Esophagus muscularis mucosa (tissue), 4 donors: ENCODE results near the gene FNBP1. TPM values are rescaled to one million over a fixed set of nuclear protein-coding genes. Genes with fewer than 3 reads are reported as not detected.

ENCODE experiments used
- DNase-seq: peaks from one replicate; pipeline ENCODE4 v3.0.0-alpha.2; 2017; ENCODE audit errors: extremely low spot score
- H3K27ac ChIP-seq, 4 donors: fragments of 200-600 bp; sonication (generic); replicated peaks in 1 of 4; 1 replicate in 3 of 4; 2 replicates in 1 of 4; pipeline ENCODE4 v1.5.1; 2016 to 2019; ENCODE audit warnings: mild to moderate bottlenecking in 1 of 4
- H3K27me3 ChIP-seq, 4 donors: fragments of 200-600 bp; sonication (generic); one replicate each; pipeline versions ENCODE4 v1.5.1 to v1.6.0; 2016 to 2019
- H3K36me3 ChIP-seq, 4 donors: fragments of 200-600 bp; sonication (generic); one replicate each; pipeline ENCODE4 v1.5.1; 2016 to 2019
- H3K4me1 ChIP-seq, 4 donors: fragments of 200-600 bp; sonication (generic); one replicate each; pipeline ENCODE4 v1.5.1; 2016 to 2019
- H3K4me3 ChIP-seq, 4 donors: fragments of 200-600 bp; sonication (generic); 1 replicate in 2 of 4; 2 replicates in 2 of 4; pipeline ENCODE4 v1.5.1; 2016 to 2019; ENCODE audit warnings: mild to moderate bottlenecking in 4 of 4, moderate library complexity in 1 of 4
- H3K9me3 ChIP-seq, 4 donors: fragments of 200-600 bp; sonication (generic); 1 replicate in 3 of 4; 2 replicates in 1 of 4; pipeline ENCODE4 v1.5.1; 2016 to 2019
- EP300 ChIP-seq: sonication (generic); formaldehyde crosslinking; IDR thresholded peaks from one replicate; pipeline ENCODE4 v1.6.1; 2017; ENCODE audit warnings: antibody characterized with exemption
- POLR2A ChIP-seq: fragments of 450-650 bp; IDR thresholded peaks from one replicate; pipeline ENCODE4 v1.6.1; 2017; ENCODE audit warnings: antibody characterized with exemption, moderate library complexity, mild to moderate bottlenecking, low read depth
- POLR2AphosphoS5 ChIP-seq, 2 donors: sonication (generic); formaldehyde crosslinking; IDR thresholded peaks; one replicate each; pipeline ENCODE4 v1.6.1; 2017; ENCODE audit warnings: antibody characterized with exemption in 2 of 2
- WGBS: methylation state at CpG from one replicate; pipeline ENCODE4 v1.1.5; 2018; 5-methylcytosine and 5-hydroxymethylcytosine counted together
- intact Hi-C: fragments of 100-400 bp; cut with DNase I; formaldehyde crosslinking; loops from one replicate; pipeline ENCODE4 v1.15.1; 2023
- total RNA-seq, 4 donors: library from RNA; depleted of rRNA; stranded (reverse); fragments of >200 nt; gene quantifications; one replicate each; pipeline versions ENCODE4 v1.1.0 to v1.2.1, GENCODE V29; 2016
- TF ChIP-seq, protein P1 (sequence below), 3 experiments: fragments of 200-600 bp in 2 of 3; fragments of 450-650 bp in 1 of 3; sonication (generic) in 2 of 3; IDR thresholded peaks; one replicate each; pipeline ENCODE4 v1.5.1; 2017 to 2019; ENCODE audit warnings: antibody characterized with exemption in 3 of 3, mild to moderate bottlenecking in 2 of 3, moderate library complexity in 1 of 3

Gene FNBP1
- total RNA-seq, 4 donors from 2014 or later = 177 to 317 (median 254) TPM

DNA sequence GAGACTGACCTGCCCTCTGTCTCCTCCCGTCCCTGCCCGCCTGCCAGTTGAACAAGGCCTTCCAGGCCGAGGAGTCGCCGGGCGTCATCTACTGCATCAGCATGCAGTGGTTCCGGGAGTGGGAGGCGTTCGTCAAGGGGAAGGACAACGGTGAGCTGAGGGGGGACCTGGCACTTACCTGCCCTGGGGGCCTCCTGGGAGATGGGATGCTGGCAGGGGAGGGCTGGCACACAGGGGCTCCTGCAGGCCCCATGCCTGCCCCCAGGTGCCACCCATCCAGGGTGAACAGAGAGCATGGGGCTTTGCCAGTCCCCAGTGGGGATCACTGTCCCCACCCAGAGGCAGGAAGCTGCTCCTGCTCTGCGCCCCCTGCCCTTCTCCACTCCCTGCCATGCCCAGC, 164.7 kb downstream of the FNBP1 start:
- TF ChIP-seq EP300 = no peak
- TF ChIP-seq, protein P1, sequence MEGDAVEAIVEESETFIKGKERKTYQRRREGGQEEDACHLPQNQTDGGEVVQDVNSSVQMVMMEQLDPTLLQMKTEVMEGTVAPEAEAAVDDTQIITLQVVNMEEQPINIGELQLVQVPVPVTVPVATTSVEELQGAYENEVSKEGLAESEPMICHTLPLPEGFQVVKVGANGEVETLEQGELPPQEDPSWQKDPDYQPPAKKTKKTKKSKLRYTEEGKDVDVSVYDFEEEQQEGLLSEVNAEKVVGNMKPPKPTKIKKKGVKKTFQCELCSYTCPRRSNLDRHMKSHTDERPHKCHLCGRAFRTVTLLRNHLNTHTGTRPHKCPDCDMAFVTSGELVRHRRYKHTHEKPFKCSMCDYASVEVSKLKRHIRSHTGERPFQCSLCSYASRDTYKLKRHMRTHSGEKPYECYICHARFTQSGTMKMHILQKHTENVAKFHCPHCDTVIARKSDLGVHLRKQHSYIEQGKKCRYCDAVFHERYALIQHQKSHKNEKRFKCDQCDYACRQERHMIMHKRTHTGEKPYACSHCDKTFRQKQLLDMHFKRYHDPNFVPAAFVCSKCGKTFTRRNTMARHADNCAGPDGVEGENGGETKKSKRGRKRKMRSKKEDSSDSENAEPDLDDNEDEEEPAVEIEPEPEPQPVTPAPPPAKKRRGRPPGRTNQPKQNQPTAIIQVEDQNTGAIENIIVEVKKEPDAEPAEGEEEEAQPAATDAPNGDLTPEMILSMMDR (IDR thresholded peaks at IDR 0.05) = no peak
- TF ChIP-seq POLR2A = no peak
- no peak for TF ChIP-seq POLR2AphosphoS5 (IDR thresholded peaks at IDR 0.05)
- Histone ChIP-seq H3K9me3 (no peaks in the 10 kb centered on the region), H3K4me1 (peaks cover 0 to 27% (median 22%) of the 10 kb centered on the region in 4 donors), H3K36me3 (peaks cover 0 to 31% (median 14%) of the 10 kb centered on the region in 4 donors), H3K4me3 (no peak overlapping the region), H3K27ac (no peak overlapping the region), H3K27me3 (no peaks in the 10 kb centered on the region)
- WGBS = 100% methylated on average over 1 of the region's 11 CpGs
- intact Hi-C loops = no loop called here
- no peak for DNase-seq

DNA sequence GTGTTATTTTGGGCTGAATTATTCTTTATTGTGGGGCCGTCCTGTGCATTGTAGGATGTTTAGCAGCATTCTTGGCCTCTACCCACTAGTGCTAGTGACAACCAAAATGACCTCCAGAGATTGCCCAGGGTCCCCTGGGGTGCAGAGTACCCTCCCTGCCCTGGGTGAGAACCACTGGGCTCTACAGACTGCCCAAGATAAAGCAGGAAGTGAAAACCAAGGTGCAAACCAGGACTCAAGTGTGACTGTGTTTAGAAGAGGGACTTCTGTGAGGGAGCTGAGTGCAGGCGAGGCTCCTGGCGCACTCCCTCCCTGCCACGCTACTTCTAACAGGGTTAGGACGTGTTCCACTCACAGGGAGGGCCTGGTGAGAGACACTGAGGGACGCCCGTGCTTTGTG, 166.2 kb downstream of the FNBP1 start:
- TF ChIP-seq, protein P1 (IDR thresholded peaks at IDR 0.05) = no peak
- TF ChIP-seq EP300 (no peak), POLR2A (no peak), POLR2AphosphoS5 (IDR thresholded peaks at IDR 0.05) (no peak)
- Histone ChIP-seq H3K4me1 (peaks cover 0 to 26% (median 20%) of the 10 kb centered on the region in 4 donors), H3K4me3 (no peak overlapping the region), H3K27ac (peak overlapping the region in 1 of 4 donors; percentile 11), H3K36me3 (peaks cover 0 to 37% (median 14%) of the 10 kb centered on the region in 4 donors), H3K27me3 (no peaks in the 10 kb centered on the region), H3K9me3 (no peaks in the 10 kb centered on the region)
- intact Hi-C loops = no loop called here
- 91% methylated on average over 7 of the region's 7 CpGs for WGBS
- no peak for DNase-seq

DNA sequence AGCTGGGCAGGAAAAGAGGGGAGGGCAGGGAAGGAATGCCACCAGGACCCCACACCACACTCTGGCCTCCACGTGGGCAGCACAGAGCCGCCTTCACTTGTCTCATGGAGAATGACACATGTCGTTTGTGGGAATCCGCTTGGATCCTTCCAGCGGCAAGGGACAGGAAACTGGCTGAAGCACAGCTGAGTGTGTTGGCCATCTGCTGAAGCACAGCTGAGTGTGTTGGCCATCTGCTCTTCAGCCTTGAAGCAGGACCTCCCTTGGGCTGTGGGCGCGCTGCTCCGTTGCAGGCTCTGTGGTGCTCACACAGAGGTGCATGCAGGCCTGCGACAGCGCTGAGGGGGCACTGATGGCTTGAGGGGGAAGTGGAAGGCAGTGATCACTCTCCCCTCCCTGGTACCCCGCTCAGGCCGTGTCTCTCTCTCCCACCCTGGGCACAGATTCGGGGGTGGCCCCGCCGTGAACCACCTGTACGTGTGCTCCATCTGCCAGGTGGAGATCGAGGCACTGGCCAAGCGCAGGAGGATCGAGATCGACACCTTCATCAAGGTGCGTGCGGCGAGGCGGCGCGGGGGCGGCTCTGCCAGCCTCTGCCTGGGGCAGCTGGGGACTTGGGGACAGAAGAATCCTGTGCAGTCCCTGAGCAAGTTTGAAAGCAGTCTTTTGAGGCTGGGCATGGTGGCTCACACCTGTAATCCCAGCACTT, 167.1 kb downstream of the FNBP1 start:
- TF ChIP-seq, protein P1 (IDR thresholded peaks at IDR 0.05) = no peak
- no peak for TF ChIP-seq POLR2AphosphoS5 (IDR thresholded peaks at IDR 0.05)
- no peak for TF ChIP-seq POLR2A
- no peak for TF ChIP-seq EP300
- Histone ChIP-seq H3K27me3 (no peaks in the 10 kb centered on the region), H3K27ac (peak overlapping the region in 1 of 4 donors; percentile 6), H3K4me3 (no peak overlapping the region), H3K36me3 (peaks cover 6 to 37% (median 17%) of the 10 kb centered on the region in 4 donors), H3K9me3 (no peaks in the 10 kb centered on the region), H3K4me1 (peaks cover 0 to 16% (median 10%) of the 10 kb centered on the region in 4 donors)
- no peak for DNase-seq
- intact Hi-C loops = no loop called here
- WGBS = 93% methylated on average over 27 of the region's 27 CpGs

DNA sequence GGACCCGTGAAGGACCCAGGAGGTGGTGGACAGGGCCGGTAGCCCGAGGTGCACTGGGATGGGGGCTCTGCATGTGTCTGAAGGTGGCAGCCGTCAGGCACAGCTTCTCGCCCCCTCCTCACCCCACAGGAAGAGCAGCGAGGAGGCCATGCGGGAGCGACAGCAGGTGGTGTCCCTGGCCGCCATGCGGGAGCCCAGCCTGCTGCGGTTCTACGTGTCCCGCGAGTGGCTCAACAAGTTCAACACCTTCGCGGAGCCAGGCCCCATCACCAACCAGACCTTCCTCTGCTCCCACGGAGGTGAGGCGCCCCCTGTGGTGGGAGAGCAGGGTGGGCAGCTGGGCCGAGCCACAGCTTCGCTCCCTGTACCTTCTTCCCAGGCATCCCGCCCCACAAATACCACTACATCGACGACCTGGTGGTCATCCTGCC, 167.8 kb downstream of the FNBP1 start:
- Histone ChIP-seq H3K9me3 (no peaks in the 10 kb centered on the region), H3K4me1 (peaks cover 0 to 9% (median 4%) of the 10 kb centered on the region in 4 donors), H3K27me3 (no peaks in the 10 kb centered on the region), H3K36me3 (peaks cover 7 to 37% (median 19%) of the 10 kb centered on the region in 4 donors), H3K27ac (peak overlapping the region in 1 of 4 donors; percentile 6), H3K4me3 (no peak overlapping the region)
- TF ChIP-seq, protein P1 (IDR thresholded peaks at IDR 0.05) = no peak
- TF ChIP-seq EP300 = no peak
- TF ChIP-seq POLR2A = no peak
- no peak for TF ChIP-seq POLR2AphosphoS5 (IDR thresholded peaks at IDR 0.05)
- 87% methylated on average over 23 of the region's 23 CpGs for WGBS
- DNase-seq = no peak
- intact Hi-C loops = no loop called here
